Trophoblast cell (in vitro differentiated cells and primary cell): Measurements from ENCODE around the gene ENAH.

Experiments used
- DNase-seq, 2 donors: peaks; one replicate each; pipeline ENCODE4 v3.0.0-alpha.2; 2016
- H2AFZ ChIP-seq: 2 replicates; pipeline ENCODE4 v1.6.1; 2013; ENCODE audit warnings: low read length, moderate library complexity, mild to moderate bottlenecking; ENCODE audit not compliant: insufficient read depth, poor library complexity
- H2AK5ac ChIP-seq: 2 replicates; pipeline ENCODE4 v1.6.1; 2013; ENCODE audit warnings: mild to moderate bottlenecking, low read length
- H2BK120ac ChIP-seq: 2 replicates; pipeline ENCODE4 v1.6.1; 2013; ENCODE audit warnings: low read length, mild to moderate bottlenecking, moderate library complexity; ENCODE audit not compliant: insufficient read depth, poor library complexity
- H2BK12ac ChIP-seq: 2 replicates; pipeline ENCODE4 v1.6.1; 2013; ENCODE audit warnings: mild to moderate bottlenecking, low read length, moderate library complexity
- H2BK5ac ChIP-seq: 2 replicates; pipeline ENCODE4 v1.6.1; 2013; ENCODE audit warnings: low read length, low read depth, moderate library complexity, mild to moderate bottlenecking; ENCODE audit not compliant: poor library complexity
- H3K14ac ChIP-seq: 2 replicates; pipeline ENCODE4 v1.6.1; 2013; ENCODE audit warnings: mild to moderate bottlenecking, low read length
- H3K18ac ChIP-seq: 2 replicates; pipeline ENCODE4 v1.6.1; 2013; ENCODE audit warnings: mild to moderate bottlenecking, low read length
- H3K23ac ChIP-seq: 2 replicates; pipeline ENCODE4 v1.6.1; 2013; ENCODE audit warnings: low read length
- H3K27ac ChIP-seq: 2 replicates; pipeline ENCODE4 v1.5.1; 2013; ENCODE audit warnings: low read depth, mild to moderate bottlenecking, inconsistent platforms, low read length, moderate library complexity
- H3K27me3 ChIP-seq: 2 replicates; pipeline ENCODE4 v1.6.1; 2013; ENCODE audit warnings: inconsistent platforms, mild to moderate bottlenecking, low read length, moderate library complexity; ENCODE audit not compliant: insufficient read depth
- H3K36me3 ChIP-seq, 2 experiments: 1 replicate in 1 of 2; 2 replicates in 1 of 2; pipeline ENCODE4 v1.6.1; 2013; ENCODE audit warnings: low read length in 2 of 2, mild to moderate bottlenecking in 2 of 2, moderate library complexity in 1 of 2; ENCODE audit not compliant: insufficient read depth in 2 of 2, control insufficient read depth in 1 of 2
- H3K4ac ChIP-seq: 2 replicates; pipeline ENCODE4 v1.6.1; 2013; ENCODE audit warnings: low read depth, mild to moderate bottlenecking, low read length, moderate library complexity
- H3K4me1 ChIP-seq, 2 experiments: 1 replicate in 1 of 2; 2 replicates in 1 of 2; pipeline ENCODE4 v1.6.1; 2013; ENCODE audit warnings: low read length in 2 of 2, mild to moderate bottlenecking in 2 of 2, moderate library complexity in 1 of 2; ENCODE audit not compliant: insufficient read depth in 2 of 2, control insufficient read depth in 1 of 2
- H3K4me2 ChIP-seq: 2 replicates; pipeline ENCODE4 v1.6.1; 2013; ENCODE audit warnings: inconsistent platforms, mild to moderate bottlenecking, low read length, moderate library complexity
- H3K4me3 ChIP-seq: 2 replicates; pipeline ENCODE4 v1.5.1; 2013; ENCODE audit warnings: mild to moderate bottlenecking, low read depth, low read length, inconsistent platforms
- H3K79me1 ChIP-seq: one replicate; pipeline ENCODE4 v1.6.1; 2013; ENCODE audit warnings: low read length
- H3K79me2 ChIP-seq: 2 replicates; pipeline ENCODE4 v1.6.1; 2013; ENCODE audit warnings: low read length, mild to moderate bottlenecking; ENCODE audit not compliant: control insufficient read depth, insufficient read depth, poor library complexity
- H3K9ac ChIP-seq: 2 replicates; pipeline ENCODE4 v1.6.1; 2013; ENCODE audit warnings: mild to moderate bottlenecking, low read length
- H3K9me3 ChIP-seq: 2 replicates; pipeline ENCODE4 v1.6.1; 2013; ENCODE audit warnings: low read depth, mild to moderate bottlenecking, control low read depth, inconsistent platforms, low read length; ENCODE audit not compliant: insufficient read depth
- H4K12ac ChIP-seq: 2 replicates; pipeline ENCODE4 v1.6.1; 2013; ENCODE audit warnings: low read depth, mild to moderate bottlenecking, low read length, moderate library complexity
- H4K8ac ChIP-seq: 2 replicates; pipeline ENCODE4 v1.6.1; 2013; ENCODE audit warnings: low read depth, mild to moderate bottlenecking, low read length, moderate library complexity
- H4K91ac ChIP-seq: one replicate; pipeline ENCODE4 v1.6.1; 2013; ENCODE audit warnings: low read depth, mild to moderate bottlenecking, low read length, moderate library complexity
- WGBS: extraction: QIAGEN DNeasy Blood & Tissue Kit; methylation state at CpG from one replicate; pipeline ENCODE4 v1.1.7; 2013; ENCODE audit warnings: missing lambda C conversion rate; ENCODE audit not compliant: insufficient read length, insufficient coverage; ENCODE audit errors: extremely low coverage; 5-methylcytosine and 5-hydroxymethylcytosine counted together

The ENAH gene

DNA sequence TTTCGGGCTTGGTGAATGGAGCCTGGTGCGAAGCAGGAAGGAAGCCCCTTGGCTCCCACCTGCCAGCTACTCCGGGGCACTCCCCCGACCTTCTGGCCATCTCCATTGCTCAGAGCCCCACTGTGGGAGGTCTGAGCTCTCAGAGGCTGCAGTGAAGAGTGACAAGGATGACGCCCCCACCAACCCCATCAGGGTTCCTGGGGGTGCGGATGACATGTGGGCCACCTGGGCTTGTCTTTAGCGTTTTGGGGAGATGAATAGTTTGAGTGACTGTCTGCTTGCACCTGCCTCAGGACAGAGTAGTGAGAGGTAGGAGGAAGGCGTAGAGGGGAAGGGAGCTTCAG, 181.8 kb downstream of the ENAH start:
- no peak for DNase-seq
- Histone ChIP-seq H2AFZ (no peak overlapping the region), H3K18ac (no peak overlapping the region)

DNA sequence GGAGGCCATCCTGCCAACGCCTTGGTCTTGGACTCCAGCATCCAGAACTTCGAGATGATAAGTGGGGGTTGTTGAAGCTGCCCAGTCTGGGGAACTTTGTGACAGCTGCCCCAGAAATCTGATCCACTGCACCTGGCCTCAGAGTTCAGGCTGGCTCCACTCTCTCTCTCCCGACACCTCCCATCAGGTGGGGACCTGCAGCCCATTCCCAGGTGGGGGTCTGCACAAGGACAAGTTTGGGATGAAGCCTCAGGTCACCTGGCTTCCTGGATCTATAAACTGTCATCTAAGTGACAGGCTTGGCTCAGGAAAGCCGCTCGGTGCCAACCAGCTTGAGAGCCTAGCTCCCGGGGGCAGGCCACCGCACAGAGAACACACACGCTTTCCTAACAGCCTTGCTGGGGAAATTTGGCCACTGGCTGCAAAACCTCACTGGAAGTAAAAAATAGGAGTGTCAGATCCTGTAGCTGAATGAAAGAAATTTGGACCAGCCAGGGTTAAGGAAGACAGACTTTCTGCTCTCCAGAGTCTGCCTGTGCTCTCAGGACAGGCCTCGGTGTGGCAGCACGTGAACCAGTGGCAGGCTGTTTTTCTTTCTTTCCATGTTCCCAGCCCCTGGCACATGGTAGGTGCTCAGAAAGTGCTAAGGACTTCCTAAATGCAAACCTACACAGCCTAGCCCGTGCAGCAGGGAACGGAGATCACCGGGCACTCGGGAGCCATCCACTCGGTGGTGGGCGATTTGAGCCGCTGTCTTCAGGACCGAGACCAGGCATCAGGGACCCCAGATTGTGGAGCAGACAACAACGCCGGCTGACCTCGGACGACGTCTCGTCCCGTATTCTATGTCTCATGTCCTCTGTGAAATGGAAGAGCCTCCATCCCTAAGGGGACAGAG, 182.5 kb downstream of the ENAH start:
- no peaks in the 10 kb centered on the region for H3K27me3 ChIP-seq
- no peak overlapping the region for H4K8ac ChIP-seq
- no peak overlapping the region for H3K9ac ChIP-seq
- no peak overlapping the region for H2BK120ac ChIP-seq
- no peak overlapping the region for H4K91ac ChIP-seq
- no peak overlapping the region for H2AK5ac ChIP-seq
- no peak overlapping the region for H2AFZ ChIP-seq
- H3K18ac ChIP-seq, result no peak overlapping the region
- H3K27ac ChIP-seq, result no peak overlapping the region
- WGBS, result no CpG with 5 or more reads among the region's 25 CpGs
- H3K4me3 ChIP-seq, result no peak overlapping the region
- H3K4me2 ChIP-seq, result no peak overlapping the region
- H3K4ac ChIP-seq, result no peak overlapping the region
- no peak for DNase-seq
- peaks cover 2% of the 10 kb centered on the region for H3K79me1 ChIP-seq
- no peaks in the 10 kb centered on the region for H3K9me3 ChIP-seq
- no peak overlapping the region for H2BK5ac ChIP-seq
- no peak overlapping the region for H3K14ac ChIP-seq
- no peaks in the 10 kb centered on the region for H3K36me3 ChIP-seq
- H4K12ac ChIP-seq, result no peak overlapping the region
- peaks cover 2% of the 10 kb centered on the region in 2 experiments for H3K4me1 ChIP-seq
- H3K79me2 ChIP-seq, result no peaks in the 10 kb centered on the region
- no peak overlapping the region for H3K23ac ChIP-seq
- H2BK12ac ChIP-seq, result no peak overlapping the region

More for the DNA sequence above, 181.8 kb downstream of the ENAH start:
- Histone ChIP-seq H4K8ac (no peak overlapping the region), H2BK5ac (no peak overlapping the region), H3K4me3 (no peak overlapping the region), H3K27ac (no peak overlapping the region), H3K36me3 (no peaks in the 10 kb centered on the region), H3K9ac (no peak overlapping the region), H2BK120ac (no peak overlapping the region), H4K91ac (no peak overlapping the region), H3K9me3 (no peaks in the 10 kb centered on the region), H3K79me2 (no peaks in the 10 kb centered on the region), H2AK5ac (no peak overlapping the region), H4K12ac (no peak overlapping the region), H3K23ac (no peak overlapping the region), H3K27me3 (no peaks in the 10 kb centered on the region), H3K4ac (no peak overlapping the region), H3K4me1 (peaks cover 0 to 2% of the 10 kb centered on the region in 2 experiments), H3K79me1 (no peaks in the 10 kb centered on the region), H2BK12ac (no peak overlapping the region), H3K4me2 (no peak overlapping the region), H3K14ac (no peak overlapping the region)
- no CpG with 5 or more reads among the region's 8 CpGs for WGBS

DNA sequence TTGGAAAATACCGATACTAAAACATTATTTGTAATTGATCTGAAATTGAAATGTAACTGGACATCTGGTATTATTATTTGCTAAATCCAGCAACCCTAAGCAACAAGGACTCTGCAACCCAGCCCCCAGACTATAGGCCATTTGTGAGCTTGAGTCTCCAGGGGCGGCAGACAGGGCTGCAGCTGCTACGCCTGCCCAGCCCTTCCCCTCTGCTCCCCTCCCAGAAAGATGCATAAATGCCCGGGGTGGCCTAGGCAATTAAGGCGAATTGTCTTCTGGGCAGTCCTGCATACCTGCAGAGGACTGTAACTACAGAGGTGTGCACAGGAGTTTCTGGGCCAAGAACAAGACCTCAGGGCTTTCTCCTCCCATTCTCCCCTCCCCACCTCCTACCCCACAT, 183.9 kb downstream of the ENAH start:
- Histone ChIP-seq H3K4ac (no peak overlapping the region), H2AFZ (no peak overlapping the region), H3K27me3 (no peaks in the 10 kb centered on the region), H3K79me2 (no peaks in the 10 kb centered on the region), H4K12ac (no peak overlapping the region), H4K8ac (no peak overlapping the region), H3K4me1 (peaks cover 6 to 7% of the 10 kb centered on the region in 2 experiments), H2BK5ac (no peak overlapping the region), H3K27ac (no peak overlapping the region), H3K23ac (no peak overlapping the region), H4K91ac (no peak overlapping the region), H3K9ac (no peak overlapping the region), H3K36me3 (no peaks in the 10 kb centered on the region), H3K9me3 (no peaks in the 10 kb centered on the region), H2BK120ac (no peak overlapping the region), H2BK12ac (no peak overlapping the region), H3K18ac (no peak overlapping the region), H3K4me2 (no peak overlapping the region), H3K14ac (no peak overlapping the region), H3K4me3 (no peak overlapping the region), H3K79me1 (peaks cover 2% of the 10 kb centered on the region), H2AK5ac (no peak overlapping the region)
- no CpG with 5 or more reads among the region's 5 CpGs for WGBS
- no peak for DNase-seq

DNA sequence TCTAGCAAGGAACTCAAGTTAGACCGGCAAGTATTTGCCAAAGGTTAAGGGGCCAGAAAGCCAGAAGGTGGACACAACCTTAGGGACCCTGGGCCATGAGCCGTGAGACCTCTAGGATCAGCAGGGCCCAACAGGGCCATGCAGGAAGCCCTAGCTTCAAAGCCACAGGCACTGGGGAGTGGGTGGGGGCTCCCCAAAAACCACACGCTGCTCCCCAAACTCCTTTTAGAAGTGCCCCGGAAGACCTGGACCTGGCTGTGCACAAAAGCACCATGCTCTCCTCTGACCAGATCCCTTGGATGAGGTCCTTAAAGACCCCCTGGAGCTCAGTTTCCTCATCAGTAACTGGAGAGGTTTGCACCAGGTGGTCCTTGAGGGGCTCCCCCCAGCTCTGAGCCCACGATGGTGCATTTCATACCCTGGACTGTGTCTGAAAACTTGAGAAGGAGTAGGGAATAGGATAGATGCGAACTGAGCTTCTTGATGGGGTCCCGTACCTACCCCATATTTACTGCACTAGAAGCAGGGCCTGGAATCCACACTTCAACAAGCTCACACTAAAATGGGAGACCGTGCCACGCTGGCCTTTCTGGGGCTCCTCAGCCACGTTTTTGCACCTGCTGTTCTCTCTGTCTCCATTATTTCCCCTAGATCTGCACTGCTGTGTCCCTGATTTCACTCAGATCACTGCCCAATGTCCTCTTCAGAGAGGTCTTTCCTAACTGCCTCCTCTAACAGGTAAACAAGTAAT, 184.5 kb downstream of the ENAH start:
- H3K4me3 ChIP-seq, result no peak overlapping the region
- no peak overlapping the region for H2BK12ac ChIP-seq
- no peak overlapping the region for H3K23ac ChIP-seq
- H4K12ac ChIP-seq, result no peak overlapping the region
- no peak overlapping the region for H4K91ac ChIP-seq
- no peak overlapping the region for H2AK5ac ChIP-seq
- H4K8ac ChIP-seq, result no peak overlapping the region
- no peak overlapping the region for H3K9ac ChIP-seq
- H3K27me3 ChIP-seq, result no peaks in the 10 kb centered on the region
- no peaks in the 10 kb centered on the region for H3K9me3 ChIP-seq
- no peak overlapping the region for H3K27ac ChIP-seq
- no peak for DNase-seq
- H3K18ac ChIP-seq, result no peak overlapping the region
- no peak overlapping the region for H2BK120ac ChIP-seq
- H3K4ac ChIP-seq, result no peak overlapping the region
- WGBS, result no CpG with 5 or more reads among the region's 10 CpGs
- H3K4me2 ChIP-seq, result no peak overlapping the region
- peaks cover 2% of the 10 kb centered on the region for H3K79me1 ChIP-seq
- peaks cover 6 to 7% of the 10 kb centered on the region in 2 experiments for H3K4me1 ChIP-seq
- no peaks in the 10 kb centered on the region for H3K79me2 ChIP-seq
- no peak overlapping the region for H2BK5ac ChIP-seq
- no peak overlapping the region for H2AFZ ChIP-seq
- no peaks in the 10 kb centered on the region for H3K36me3 ChIP-seq
- H3K14ac ChIP-seq, result no peak overlapping the region
